Dermis lymphatic vessel endothelial cell (primary cell): ENCODE results near the gene FLYWCH2. TPM values are rescaled to one million over a fixed set of nuclear protein-coding genes. Genes with fewer than 3 reads are reported as not detected.

Source experiments
- total RNA-seq: library from RNA; depleted of rRNA; stranded (reverse); fragments of >200 nt; gene quantifications from 2 replicates; pipeline ENCODE4 v1.2.1, GENCODE V29; 2014

FLYWCH2 gene
- total RNA-seq, result 28.8 and 32.3 TPM in 2 replicates

GRCh38 chr16:2882650-2883457 lies at the start of gene FLYWCH2:
TSS of gene FLYWCH2 (plus strand) at chr16:2883215. CDS start at chr16:2896450, 13,235 bp downstream.

GRCh38 chr16:2857451-2858244 lies 25.4 kb upstream of the FLYWCH2 start, which contains the start of gene PRSS22:
TSS of gene PRSS22 (minus strand) at chr16:2858170. CDS start at chr16:2858104, 66 bp downstream.

GRCh38 chr16:2911638-2912329 lies 28.8 kb downstream of the FLYWCH2 start, which contains the start of gene FLYWCH1:
TSS of gene FLYWCH1 (plus strand) at chr16:2911931. CDS start at chr16:2929686, 17,755 bp downstream.

Other genes starting within 250 kb of the FLYWCH2 start
- gene KCTD5, start 200.7 kb upstream of the FLYWCH2 start, total RNA-seq, result 13.3 and 15.0 TPM in 2 replicates
- 0.22 and 0.26 TPM in 2 replicates for gene PRSS27, start 163.0 kb upstream of the FLYWCH2 start, total RNA-seq
- 32.2 and 35.8 TPM in 2 replicates for gene SRRM2, start 130.6 kb upstream of the FLYWCH2 start, total RNA-seq
- gene ELOB, start 105.9 kb upstream of the FLYWCH2 start, total RNA-seq, result 231 and 332 TPM in 2 replicates
- gene PRSS33, start 95.7 kb upstream of the FLYWCH2 start, total RNA-seq, result not detected in 2 replicates
- gene PRSS41, start 84.7 kb upstream of the FLYWCH2 start, total RNA-seq, result not detected in 2 replicates
- 0.65 and 1.1 TPM in 2 replicates for gene PRSS21, start 66.0 kb upstream of the FLYWCH2 start, total RNA-seq
- gene ZG16B, start 52.9 kb upstream of the FLYWCH2 start, total RNA-seq, result 0.09 TPM in 1 of 2 replicates, not detected in the other
- gene PRSS22, start 25.0 kb upstream of the FLYWCH2 start, total RNA-seq, result not detected in 2 replicates
- 18.4 and 19.9 TPM in 2 replicates for gene FLYWCH1, start 28.7 kb downstream of the FLYWCH2 start, total RNA-seq
- under 0.01 TPM in 1 of 2 replicates, not detected in the other for gene KREMEN2, start 81.1 kb downstream of the FLYWCH2 start, total RNA-seq
- 2.5 and 2.7 TPM in 2 replicates for gene PAQR4, start 86.1 kb downstream of the FLYWCH2 start, total RNA-seq
- gene PKMYT1, start 97.2 kb downstream of the FLYWCH2 start, total RNA-seq, result 0.60 and 0.98 TPM in 2 replicates
- not detected in 2 replicates for gene CLDN9, start 129.7 kb downstream of the FLYWCH2 start, total RNA-seq
- gene CLDN6, start 135.0 kb downstream of the FLYWCH2 start, total RNA-seq, result not detected in 2 replicates
- 15.0 and 30.8 TPM in 2 replicates for gene TNFRSF12A, start 137.2 kb downstream of the FLYWCH2 start, total RNA-seq
- gene HCFC1R1, start 140.7 kb downstream of the FLYWCH2 start, total RNA-seq, result 2.4 TPM in 2 replicates
- 14.7 and 21.3 TPM in 2 replicates for gene THOC6, start 140.8 kb downstream of the FLYWCH2 start, total RNA-seq
- not detected in 2 replicates for gene BICDL2, start 153.7 kb downstream of the FLYWCH2 start, total RNA-seq
- gene MMP25, start 163.3 kb downstream of the FLYWCH2 start, total RNA-seq, result under 0.01 TPM in 1 of 2 replicates, not detected in the other
- 5.2 and 9.9 TPM in 2 replicates for gene IL32, start 182.4 kb downstream of the FLYWCH2 start, total RNA-seq
- not detected in 2 replicates for gene ZSCAN10, start 216.1 kb downstream of the FLYWCH2 start, total RNA-seq
- 10.6 and 13.4 TPM in 2 replicates for gene ZNF205, start 229.4 kb downstream of the FLYWCH2 start, total RNA-seq